ENCODE data around the gene SLC25A36. TPM values are rescaled to one million over a fixed set of nuclear protein-coding genes. Genes with fewer than 3 reads are reported as not detected.
"Not testable (repeated sequence)": the region's sequence is repeated elsewhere in the genome, so short reads cannot be mapped to it uniquely, and the experiment has no call there.

SLC25A36 gene
- total and polyA plus RNA-seq, 2 donors (not counting 1 experiment from before 2014, with no cell fraction given): 29.3 to 76.0 TPM

GRCh38 chr3:140994316-140994715 lies 52.7 kb downstream of the SLC25A36 start:
- no peak overlapping the region for H3K27ac ChIP-seq (ENCODE audit: low read length in 2 of 2)
- WGBS (ENCODE audit: insufficient coverage): no CpG with 5 or more reads among the region's 1 CpG
- Mint-ChIP-seq H3K9me3 (ENCODE audit: insufficient read depth) (no peaks in the 10 kb centered on the region), H3K4me1 (no peaks in the 10 kb centered on the region), H3K4me3 (no peak overlapping the region), H3K27me3 (peaks cover 14% of the 10 kb centered on the region), H3K27ac (no peak overlapping the region)
- ChIA-PET POLR2A (no interaction called here), CTCF (interaction anchor here (1.0 kb wide), 1 partner anchor 96 kb away, joined by 3 read pairs; no protein-coding TSS in a partner anchor)
- no peak overlapping the region for H3K4me2 ChIP-seq (replicated peaks; ENCODE audit: low read depth, low read length, poor library complexity, severe bottlenecking)
- no peak overlapping the region for H3K9ac ChIP-seq (ENCODE audit: low read length)
- no peak overlapping the region for H2AFZ ChIP-seq (ENCODE audit: insufficient read depth, low read depth, low read length, poor library complexity, severe bottlenecking)
- H3K4me3 ChIP-seq (ENCODE audit: control extremely low read depth in 1 of 5, extremely low read depth in 1 of 5, insufficient read depth in 1 of 5, low read depth in 2 of 5, low read length in 4 of 5): no peak overlapping the region
- H3K79me2 ChIP-seq (ENCODE audit: control insufficient read depth, insufficient read depth, low read length): no peaks in the 10 kb centered on the region
- DNase-seq (no peak), ATAC-seq (ENCODE audit: low read depth) (no peak)
- no peaks in the 10 kb centered on the region for H4K20me1 ChIP-seq (ENCODE audit: control insufficient read depth, insufficient read depth, low read length, poor library complexity, severe bottlenecking)
- no peak for TF ChIP-seq EZH2 (IDR thresholded peaks at IDR 0.05; ENCODE audit: borderline replicate concordance, insufficient read depth, low read depth, low read length, poor library complexity, severe bottlenecking)
- no peak for TF ChIP-seq CTCF (IDR thresholded peaks at IDR 0.05)
- no peaks in the 10 kb centered on the region for H3K27me3 ChIP-seq (replicated peaks in 1 of 4; ENCODE audit: control extremely low read depth in 1 of 4, control insufficient read depth in 3 of 4, insufficient read depth in 4 of 4, low read length in 3 of 4)
- no peaks in the 10 kb centered on the region for H3K4me1 ChIP-seq (ENCODE audit: control insufficient read depth in 2 of 2, insufficient read depth in 2 of 2, low read length in 2 of 2)
- peaks cover 0 to 3% (median 0%) of the 10 kb centered on the region in 3 donors for H3K9me3 ChIP-seq (ENCODE audit: control extremely low read depth in 1 of 3, control insufficient read depth in 2 of 3, insufficient read depth in 1 of 3, low read length in 2 of 3)
- intact Hi-C loops (cut with micrococcal nuclease): no loop called here
- no peaks in the 10 kb centered on the region for H3K36me3 ChIP-seq (replicated peaks in 1 of 2; ENCODE audit: control extremely low read depth in 1 of 2, control insufficient read depth in 1 of 2, extremely low read depth in 1 of 2, insufficient read depth in 2 of 2, low read length in 1 of 2)

- DNase-seq; H3K27me3 ChIP-seq (replicated peaks in 1 of 4; ENCODE audit: control extremely low read depth in 1 of 4, control insufficient read depth in 3 of 4, insufficient read depth in 4 of 4, low read length in 3 of 4); H3K36me3 ChIP-seq (replicated peaks in 1 of 2; ENCODE audit: control extremely low read depth in 1 of 2, control insufficient read depth in 1 of 2, extremely low read depth in 1 of 2, insufficient read depth in 2 of 2, low read length in 1 of 2); H3K4me3 Mint-ChIP-seq; H2AFZ ChIP-seq (ENCODE audit: insufficient read depth, low read depth, low read length, poor library complexity, severe bottlenecking); H3K27ac ChIP-seq (ENCODE audit: low read length in 2 of 2); H3K4me2 ChIP-seq (replicated peaks; ENCODE audit: low read depth, low read length, poor library complexity, severe bottlenecking); H3K9ac ChIP-seq (ENCODE audit: low read length); H4K20me1 ChIP-seq (ENCODE audit: control insufficient read depth, insufficient read depth, low read length, poor library complexity, severe bottlenecking); H3K9me3 ChIP-seq (ENCODE audit: control extremely low read depth in 1 of 3, control insufficient read depth in 2 of 3, insufficient read depth in 1 of 3, low read length in 2 of 3); H3K4me1 Mint-ChIP-seq; H3K4me1 ChIP-seq (ENCODE audit: control insufficient read depth in 2 of 2, insufficient read depth in 2 of 2, low read length in 2 of 2); H3K79me2 ChIP-seq (ENCODE audit: control insufficient read depth, insufficient read depth, low read length); ATAC-seq (ENCODE audit: low read depth); H3K27ac Mint-ChIP-seq; POLR2A ChIA-PET; intact Hi-C loops (cut with micrococcal nuclease); H3K4me3 ChIP-seq (ENCODE audit: control extremely low read depth in 1 of 5, extremely low read depth in 1 of 5, insufficient read depth in 1 of 5, low read depth in 2 of 5, low read length in 4 of 5); H3K9me3 Mint-ChIP-seq (ENCODE audit: insufficient read depth): not testable (repeated sequence)
- CTCF ChIA-PET: interaction anchor here (1.0 kb wide), 1 partner anchor 97 kb away, joined by 3 read pairs; no protein-coding TSS in a partner anchor
- peaks cover 14% of the 10 kb centered on the region for H3K27me3 Mint-ChIP-seq
- WGBS (ENCODE audit: insufficient coverage): 100% methylated on average over 1 of the region's 2 CpGs
Observed at GRCh38 chr3:140994861-140995260, 53.2 kb downstream of the SLC25A36 start.

Data from B cell (primary cell).